Suprapubic skin (tissue), 3 donors: Measurements from ENCODE around the gene CHAT.

Source experiments
- CTCF ChIP-seq, 2 donors: fragments of 200-600 bp in 1 of 2; fragments of 450-650 bp in 1 of 2; sonication (generic) in 1 of 2; IDR thresholded peaks; one replicate each; pipeline ENCODE4 v1.5.1; 2016 to 2019; ENCODE audit warnings: antibody characterized with exemption in 2 of 2, mild to moderate bottlenecking in 1 of 2, moderate library complexity in 1 of 2
- POLR2AphosphoS5 ChIP-seq, 3 donors: sonication (generic); formaldehyde crosslinking; IDR thresholded peaks; one replicate each; pipeline ENCODE4 v1.6.1; 2017; ENCODE audit warnings: antibody characterized with exemption in 3 of 3

DNA sequence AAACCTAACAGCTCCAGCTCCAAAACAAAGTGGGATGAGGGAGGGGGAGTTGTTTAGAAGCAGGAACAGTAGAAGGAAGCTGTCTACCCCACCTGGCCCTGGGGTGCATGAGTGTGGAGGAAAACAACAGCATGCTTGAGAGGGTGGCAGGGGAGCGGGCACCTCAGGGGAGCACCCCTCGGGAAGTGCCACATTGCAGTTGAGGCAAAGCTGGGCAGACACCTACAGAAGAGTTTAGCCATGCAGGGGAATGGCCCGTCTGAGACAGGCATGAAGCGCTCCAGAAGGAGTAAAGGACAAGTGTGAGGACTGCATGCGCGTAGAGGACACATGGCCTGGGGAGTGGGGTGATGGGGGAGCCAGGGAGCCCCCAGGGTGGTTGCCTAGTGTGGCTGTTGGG lies 18.1 kb downstream of the CHAT start:
- TF ChIP-seq CTCF (IDR thresholded peaks at IDR 0.05) (no peak), POLR2AphosphoS5 (IDR thresholded peaks at IDR 0.05) (no peak)
